ENCODE data around the gene MANBA.

MANBA gene

GRCh38 chr4:102693262-102693850, 67.4 kb downstream of the MANBA start:
- Histone ChIP-seq H3K79me2 (ENCODE audit: insufficient read depth, low read length) (no peaks in the 10 kb centered on the region), H3F3A (ENCODE audit: insufficient read depth) (no peaks in the 10 kb centered on the region), H3K27ac (ENCODE audit: low read depth, low read length) (no peak overlapping the region), H3K4me2 (ENCODE audit: low read depth, low read length, poor library complexity, severe bottlenecking) (no peak overlapping the region), H3K36me3 (ENCODE audit: low read length) (no peaks in the 10 kb centered on the region), H3K27me3 (ENCODE audit: low read length) (no peaks in the 10 kb centered on the region), H4K20me1 (ENCODE audit: low read depth, low read length) (no peaks in the 10 kb centered on the region), H3K9me2 (replicated peaks; ENCODE audit: insufficient read depth, low read length) (no peaks in the 10 kb centered on the region), H3K9me3 (ENCODE audit: insufficient read depth, low read length) (no peaks in the 10 kb centered on the region), H2AFZ (ENCODE audit: low read depth, low read length, severe bottlenecking) (no peak overlapping the region), H3K9ac (ENCODE audit: low read length) (no peak overlapping the region), H3K4me3 (ENCODE audit: insufficient read depth, low read length, poor library complexity, severe bottlenecking) (no peak overlapping the region)
- TF ChIP-seq EZH2phosphoT487 (conservative IDR thresholded peaks at IDR 0.05; ENCODE audit: low read length): no peak
- TF ChIP-seq, protein P1, sequence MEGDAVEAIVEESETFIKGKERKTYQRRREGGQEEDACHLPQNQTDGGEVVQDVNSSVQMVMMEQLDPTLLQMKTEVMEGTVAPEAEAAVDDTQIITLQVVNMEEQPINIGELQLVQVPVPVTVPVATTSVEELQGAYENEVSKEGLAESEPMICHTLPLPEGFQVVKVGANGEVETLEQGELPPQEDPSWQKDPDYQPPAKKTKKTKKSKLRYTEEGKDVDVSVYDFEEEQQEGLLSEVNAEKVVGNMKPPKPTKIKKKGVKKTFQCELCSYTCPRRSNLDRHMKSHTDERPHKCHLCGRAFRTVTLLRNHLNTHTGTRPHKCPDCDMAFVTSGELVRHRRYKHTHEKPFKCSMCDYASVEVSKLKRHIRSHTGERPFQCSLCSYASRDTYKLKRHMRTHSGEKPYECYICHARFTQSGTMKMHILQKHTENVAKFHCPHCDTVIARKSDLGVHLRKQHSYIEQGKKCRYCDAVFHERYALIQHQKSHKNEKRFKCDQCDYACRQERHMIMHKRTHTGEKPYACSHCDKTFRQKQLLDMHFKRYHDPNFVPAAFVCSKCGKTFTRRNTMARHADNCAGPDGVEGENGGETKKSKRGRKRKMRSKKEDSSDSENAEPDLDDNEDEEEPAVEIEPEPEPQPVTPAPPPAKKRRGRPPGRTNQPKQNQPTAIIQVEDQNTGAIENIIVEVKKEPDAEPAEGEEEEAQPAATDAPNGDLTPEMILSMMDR (IDR thresholded peaks at IDR 0.05; ENCODE audit: insufficient read depth, low read length, poor library complexity, severe bottlenecking): no peak

GRCh38 chr4:102692474-102692873, 68.3 kb downstream of the MANBA start:
- H3K4me3 ChIP-seq (ENCODE audit: insufficient read depth, low read length, poor library complexity, severe bottlenecking): no peak overlapping the region
- no peaks in the 10 kb centered on the region for H3K36me3 ChIP-seq (ENCODE audit: low read length)
- H4K20me1 ChIP-seq (ENCODE audit: low read depth, low read length): no peaks in the 10 kb centered on the region
- no peaks in the 10 kb centered on the region for H3K27me3 ChIP-seq (ENCODE audit: low read length)
- H2AFZ ChIP-seq (ENCODE audit: low read depth, low read length, severe bottlenecking): no peak overlapping the region
- no peaks in the 10 kb centered on the region for H3K9me3 ChIP-seq (ENCODE audit: insufficient read depth, low read length)
- H3K79me2 ChIP-seq (ENCODE audit: insufficient read depth, low read length): no peaks in the 10 kb centered on the region
- no peaks in the 10 kb centered on the region for H3K9me2 ChIP-seq (replicated peaks; ENCODE audit: insufficient read depth, low read length)
- no peak overlapping the region for H3K27ac ChIP-seq (ENCODE audit: low read depth, low read length)
- H3K9ac ChIP-seq (ENCODE audit: low read length): no peak overlapping the region
- no peak overlapping the region for H3K4me2 ChIP-seq (ENCODE audit: low read depth, low read length, poor library complexity, severe bottlenecking)
- H3F3A ChIP-seq (ENCODE audit: insufficient read depth): no peaks in the 10 kb centered on the region
- TF ChIP-seq EZH2phosphoT487 (conservative IDR thresholded peaks at IDR 0.05; ENCODE audit: low read length): no peak
- TF ChIP-seq, protein P1 (IDR thresholded peaks at IDR 0.05; ENCODE audit: insufficient read depth, low read length, poor library complexity, severe bottlenecking): no peak

DNA sequence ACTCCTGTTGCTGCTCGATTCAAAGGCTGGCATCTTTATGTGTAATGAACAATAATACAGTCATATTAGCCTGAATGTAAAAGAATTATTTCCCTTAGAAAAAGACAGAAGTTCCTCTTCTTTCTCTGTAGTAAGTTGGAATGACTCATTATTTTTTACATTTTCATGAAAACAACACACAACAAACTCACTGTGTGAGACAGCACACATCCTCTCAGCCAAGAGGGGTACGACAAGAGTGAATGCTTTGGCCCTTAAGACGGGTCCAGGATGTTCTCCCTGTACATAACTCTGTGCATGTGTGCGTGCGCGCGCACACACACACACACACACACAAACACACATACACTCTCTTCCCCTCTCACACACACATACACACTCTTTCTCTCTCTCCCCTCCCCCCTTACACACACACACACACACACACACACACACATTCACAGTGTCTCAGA, 72.8 kb downstream of the MANBA start:
- no peak overlapping the region for H3K27ac ChIP-seq (ENCODE audit: low read depth, low read length)
- no peak overlapping the region for H3K9ac ChIP-seq (ENCODE audit: low read length)

More for the DNA sequence above, 72.8 kb downstream of the MANBA start:
- no peak overlapping the region for H3K4me3 ChIP-seq (ENCODE audit: insufficient read depth, low read length, poor library complexity, severe bottlenecking)
- no peaks in the 10 kb centered on the region for H3K27me3 ChIP-seq (ENCODE audit: low read length)
- no peaks in the 10 kb centered on the region for H3K9me3 ChIP-seq (ENCODE audit: insufficient read depth, low read length)
- H3F3A ChIP-seq (ENCODE audit: insufficient read depth): no peaks in the 10 kb centered on the region
- H4K20me1 ChIP-seq (ENCODE audit: low read depth, low read length): no peaks in the 10 kb centered on the region
- H2AFZ ChIP-seq (ENCODE audit: low read depth, low read length, severe bottlenecking): no peak overlapping the region
- H3K79me2 ChIP-seq (ENCODE audit: insufficient read depth, low read length): no peaks in the 10 kb centered on the region
- H3K9me2 ChIP-seq (replicated peaks; ENCODE audit: insufficient read depth, low read length): no peaks in the 10 kb centered on the region
- no peak overlapping the region for H3K4me2 ChIP-seq (ENCODE audit: low read depth, low read length, poor library complexity, severe bottlenecking)
- no peaks in the 10 kb centered on the region for H3K36me3 ChIP-seq (ENCODE audit: low read length)
- TF ChIP-seq EZH2phosphoT487 (conservative IDR thresholded peaks at IDR 0.05; ENCODE audit: low read length): no peak
- TF ChIP-seq, protein P1 (IDR thresholded peaks at IDR 0.05; ENCODE audit: insufficient read depth, low read length, poor library complexity, severe bottlenecking): no peak
